CD8-positive, alpha-beta memory T cell (primary cell): ENCODE measurements around the gene SMC6. TPM values are rescaled to one million over a fixed set of nuclear protein-coding genes. Genes with fewer than 3 reads are reported as not detected.
A peak's percentile ranks its signal among the peaks of the same experiment; 100 is the strongest.

Experiments used
- CTCF ChIA-PET: fragments of 350-600 bp; sonication (Branson Sonifier 250); formaldehyde crosslinking; loops from one replicate; lab custom pipeline; 2021; ENCODE audit warnings: antibody characterized with exemption; lab: Charles Lee
- POLR2A ChIA-PET: fragments of 350-600 bp; sonication (Branson Sonifier 250); formaldehyde crosslinking; loops from one replicate; lab custom pipeline; 2021; ENCODE audit warnings: antibody characterized with exemption; lab: Charles Lee
- DNase-seq, 5 donors: peaks; one replicate each; pipeline versions ENCODE4 v3.0.0 to v3.0.0-alpha.2; 2020 to 2022; ENCODE audit warnings: mixed read lengths in 1 of 5
- H3K27ac ChIP-seq: one replicate; pipeline ENCODE4 v1.7.0; 2013; ENCODE audit warnings: low read depth, mild to moderate bottlenecking, low read length, moderate library complexity
- H3K27me3 ChIP-seq: 2 replicates; pipeline ENCODE4 v1.7.0; 2013; ENCODE audit warnings: low read length, mild to moderate bottlenecking; ENCODE audit not compliant: insufficient read depth, poor library complexity, severe bottlenecking
- H3K36me3 ChIP-seq: 2 replicates; pipeline ENCODE4 v1.7.0; 2013; ENCODE audit warnings: mild to moderate bottlenecking, low read length, moderate library complexity; ENCODE audit not compliant: insufficient read depth
- H3K4me1 ChIP-seq: 2 replicates; pipeline ENCODE4 v1.7.0; 2013; ENCODE audit warnings: mild to moderate bottlenecking, low read length, moderate library complexity; ENCODE audit not compliant: insufficient read depth
- H3K4me3 ChIP-seq: 2 replicates; pipeline ENCODE4 v1.7.0; 2013; ENCODE audit warnings: mild to moderate bottlenecking, low read length
- H3K9me3 ChIP-seq: 2 replicates; pipeline ENCODE4 v1.7.0; 2013; ENCODE audit warnings: mild to moderate bottlenecking, low read length
- H3K27ac Mint-ChIP-seq, 8 donors: one replicate each; pipeline ENCODE4 v1.8.0; 2020 to 2021; ENCODE audit warnings: mixed read lengths in 8 of 8, mild to moderate bottlenecking in 6 of 8, inconsistent platforms in 3 of 8, moderate library complexity in 3 of 8
- H3K27me3 Mint-ChIP-seq, 2 donors: one replicate each; pipeline ENCODE4 v1.8.0; 2020 to 2021; ENCODE audit warnings: mixed read lengths in 2 of 2, mild to moderate bottlenecking in 1 of 2, moderate library complexity in 1 of 2
- H3K36me3 Mint-ChIP-seq, 3 donors: one replicate each; pipeline ENCODE4 v1.8.0; 2020 to 2021; ENCODE audit warnings: mixed read lengths in 3 of 3, inconsistent platforms in 1 of 3, mild to moderate bottlenecking in 1 of 3
- H3K4me1 Mint-ChIP-seq, 3 donors: one replicate each; pipeline ENCODE4 v1.8.0; 2020 to 2021; ENCODE audit warnings: mixed read lengths in 3 of 3, inconsistent platforms in 1 of 3, mild to moderate bottlenecking in 1 of 3
- H3K4me3 Mint-ChIP-seq, 7 donors: one replicate each; pipeline ENCODE4 v1.8.0; 2020 to 2021; ENCODE audit warnings: mixed read lengths in 7 of 7, mild to moderate bottlenecking in 6 of 7, moderate library complexity in 4 of 7, inconsistent platforms in 2 of 7
- H3K9me3 Mint-ChIP-seq, 5 donors: one replicate each; pipeline ENCODE4 v1.8.0; 2020 to 2022; ENCODE audit warnings: mixed read lengths in 5 of 5, mild to moderate bottlenecking in 3 of 5, moderate library complexity in 2 of 5, inconsistent platforms in 1 of 5
- polyA plus RNA-seq: library from polyadenylated mRNA; unstranded; fragments of 300-500 nt; fragmentation: Illumina TruSeq; gene quantifications from one replicate; pipeline ENCODE4 v1.2.3, GENCODE V29; 2021
- total RNA-seq, 2 experiments: library from RNA; stranded (reverse); gene quantifications; one replicate each; pipeline ENCODE4 v1.2.3, GENCODE V29; 2021

The SMC6 gene
- total and polyA plus RNA-seq, 3 experiments from 2014 or later = 15.8 to 25.7 (median 23.7) TPM

DNA sequence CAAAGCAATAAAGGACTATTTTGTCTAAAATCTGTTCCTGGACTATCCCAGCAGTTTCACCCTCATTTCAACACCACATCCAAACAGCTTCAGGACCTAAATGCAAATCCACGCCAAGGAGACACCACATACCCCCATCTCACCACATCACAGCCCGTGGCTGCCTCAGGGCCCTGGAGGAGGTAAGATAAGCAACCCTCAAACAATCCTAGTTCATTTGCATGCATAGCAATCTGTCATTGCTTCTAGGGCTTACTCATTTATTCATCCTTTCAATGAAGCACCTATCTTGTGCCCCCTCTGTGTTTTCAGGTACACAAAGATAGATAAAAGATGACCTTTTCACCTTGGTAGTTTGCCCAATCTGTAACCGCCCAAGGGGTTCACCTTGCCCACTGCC, 126.6 kb downstream of the SMC6 start:
- no peaks in the 10 kb centered on the region for H3K9me3 ChIP-seq
- ChIA-PET POLR2A (no interaction called here), CTCF (no interaction called here)
- Mint-ChIP-seq H3K4me3 (no peak overlapping the region), H3K4me1 (no peaks in the 10 kb centered on the region), H3K9me3 (no peaks in the 10 kb centered on the region), H3K36me3 (no peaks in the 10 kb centered on the region), H3K27me3 (peaks cover 10 to 20% of the 10 kb centered on the region in 2 donors), H3K27ac (no peak overlapping the region)
- H3K4me1 ChIP-seq = no peaks in the 10 kb centered on the region
- H3K27me3 ChIP-seq = no peaks in the 10 kb centered on the region
- H3K27ac ChIP-seq = no peak overlapping the region
- no peaks in the 10 kb centered on the region for H3K36me3 ChIP-seq
- no peak overlapping the region for H3K4me3 ChIP-seq
- DNase-seq = no peak

DNA sequence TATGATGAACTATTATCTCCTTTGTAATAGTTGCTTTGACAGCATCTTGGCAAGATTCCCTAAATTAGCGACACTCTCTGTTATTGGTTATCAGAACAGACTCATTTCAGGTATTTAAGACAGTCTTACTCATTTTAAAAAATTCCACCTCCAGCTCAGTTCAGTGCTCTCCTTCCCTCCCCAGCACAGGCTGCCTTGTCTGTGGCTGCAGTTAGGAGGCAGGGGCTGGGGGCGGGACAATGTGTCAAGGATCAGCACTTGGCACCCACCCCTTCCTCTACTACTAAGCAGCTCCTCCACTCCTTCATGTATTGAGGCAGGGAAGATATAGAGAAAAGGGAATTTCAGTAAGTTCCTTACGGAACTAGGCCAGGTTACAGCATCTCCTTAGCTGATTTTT, 128.2 kb downstream of the SMC6 start:
- H3K36me3 Mint-ChIP-seq = no peaks in the 10 kb centered on the region
- no peaks in the 10 kb centered on the region for H3K4me1 Mint-ChIP-seq
- Histone ChIP-seq H3K9me3 (no peaks in the 10 kb centered on the region), H3K36me3 (no peaks in the 10 kb centered on the region), H3K4me3 (no peak overlapping the region), H3K4me1 (no peaks in the 10 kb centered on the region), H3K27me3 (no peaks in the 10 kb centered on the region), H3K27ac (no peak overlapping the region)
- ChIA-PET POLR2A (no interaction called here), CTCF (no interaction called here)
- no peak for DNase-seq
- H3K27ac Mint-ChIP-seq = no peak overlapping the region
- no peaks in the 10 kb centered on the region for H3K9me3 Mint-ChIP-seq
- peaks cover 18 to 31% of the 10 kb centered on the region in 2 donors for H3K27me3 Mint-ChIP-seq
- H3K4me3 Mint-ChIP-seq = no peak overlapping the region

DNA sequence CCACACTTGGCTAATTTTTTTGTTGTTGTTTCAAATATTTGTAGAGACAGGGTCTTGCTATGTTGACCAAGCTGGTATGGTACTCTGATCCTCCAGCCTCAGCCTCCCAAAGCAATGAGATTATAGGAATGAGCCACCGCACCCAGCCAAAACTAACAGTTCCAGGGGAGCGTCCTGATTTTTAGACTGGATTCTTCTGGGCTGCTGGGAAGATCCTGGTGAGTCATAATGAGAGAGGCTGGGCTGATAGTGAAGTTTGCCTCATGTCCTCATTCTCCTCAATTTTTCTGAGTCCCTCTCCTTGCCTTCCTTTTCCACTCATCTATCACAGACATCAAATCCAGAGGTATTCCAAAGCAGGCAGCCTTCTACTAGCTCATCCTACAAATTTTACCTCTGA, 131.8 kb downstream of the SMC6 start:
- Mint-ChIP-seq H3K27me3 (peaks cover 19 to 38% of the 10 kb centered on the region in 2 donors), H3K4me1 (no peaks in the 10 kb centered on the region), H3K27ac (no peak overlapping the region), H3K9me3 (no peaks in the 10 kb centered on the region), H3K36me3 (no peaks in the 10 kb centered on the region), H3K4me3 (no peak overlapping the region)
- Histone ChIP-seq H3K27me3 (no peaks in the 10 kb centered on the region), H3K4me3 (no peak overlapping the region), H3K36me3 (no peaks in the 10 kb centered on the region), H3K9me3 (no peaks in the 10 kb centered on the region), H3K4me1 (no peaks in the 10 kb centered on the region), H3K27ac (no peak overlapping the region)
- no peak for DNase-seq
- CTCF ChIA-PET = no interaction called here
- POLR2A ChIA-PET = no interaction called here

DNA sequence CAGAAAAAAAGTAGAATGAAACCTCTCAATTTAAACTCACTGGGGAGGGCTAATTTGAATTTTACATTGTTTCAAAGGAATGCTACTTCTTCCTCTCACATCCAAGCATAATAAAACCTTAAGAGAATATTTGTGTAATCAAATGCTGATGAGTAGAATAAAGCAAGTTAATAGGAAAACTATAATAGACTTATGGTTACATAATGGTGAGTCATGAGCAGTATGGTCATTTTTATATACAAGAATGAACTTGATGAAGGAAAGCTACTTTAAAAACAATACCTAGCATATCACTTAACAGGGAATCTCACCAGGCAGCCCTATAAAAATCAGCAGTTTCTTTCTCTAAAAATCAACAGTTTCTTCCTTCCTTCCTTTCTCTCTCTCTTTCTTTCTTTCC, 132.8 kb downstream of the SMC6 start:
- Histone ChIP-seq H3K27ac (no peak overlapping the region), H3K4me1 (no peaks in the 10 kb centered on the region), H3K36me3 (no peaks in the 10 kb centered on the region), H3K9me3 (no peaks in the 10 kb centered on the region), H3K27me3 (no peaks in the 10 kb centered on the region), H3K4me3 (no peak overlapping the region)
- Mint-ChIP-seq H3K9me3 (no peaks in the 10 kb centered on the region), H3K4me1 (no peaks in the 10 kb centered on the region), H3K4me3 (no peak overlapping the region), H3K27ac (no peak overlapping the region), H3K27me3 (peaks cover 16 to 38% of the 10 kb centered on the region in 2 donors), H3K36me3 (no peaks in the 10 kb centered on the region)
- CTCF ChIA-PET = no interaction called here
- DNase-seq = no peak
- POLR2A ChIA-PET = no interaction called here

DNA sequence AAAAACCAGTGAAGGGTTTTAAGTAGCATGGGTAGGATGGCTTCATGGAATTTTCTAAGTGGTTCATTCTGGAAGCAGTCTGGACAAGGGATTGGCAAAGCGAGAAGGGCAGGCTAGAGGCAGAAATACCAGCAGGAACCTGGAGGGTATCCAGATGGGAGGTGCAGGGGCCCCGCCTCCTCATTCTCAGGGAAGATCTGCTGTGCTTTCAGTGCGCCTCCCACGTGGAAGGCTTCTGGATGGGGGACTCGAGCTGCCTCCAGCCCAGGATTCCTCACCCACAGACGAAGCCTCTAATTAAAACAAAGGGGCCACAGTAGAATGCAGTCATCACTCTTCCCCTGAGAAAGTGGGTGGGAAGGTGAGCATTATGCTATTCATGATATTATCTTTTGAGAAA, 133.3 kb downstream of the SMC6 start:
- H3K27ac ChIP-seq = no peak overlapping the region
- no peak overlapping the region for H3K4me3 ChIP-seq
- POLR2A ChIA-PET = no interaction called here
- no peaks in the 10 kb centered on the region for H3K9me3 ChIP-seq
- no peaks in the 10 kb centered on the region for H3K27me3 ChIP-seq
- no peak for DNase-seq
- CTCF ChIA-PET = no interaction called here
- no peaks in the 10 kb centered on the region for H3K4me1 ChIP-seq
- Mint-ChIP-seq H3K4me3 (no peak overlapping the region), H3K36me3 (no peaks in the 10 kb centered on the region), H3K27me3 (peaks cover 14 to 36% of the 10 kb centered on the region in 2 donors), H3K9me3 (no peaks in the 10 kb centered on the region), H3K27ac (no peak overlapping the region), H3K4me1 (no peaks in the 10 kb centered on the region)
- H3K36me3 ChIP-seq = no peaks in the 10 kb centered on the region

DNA sequence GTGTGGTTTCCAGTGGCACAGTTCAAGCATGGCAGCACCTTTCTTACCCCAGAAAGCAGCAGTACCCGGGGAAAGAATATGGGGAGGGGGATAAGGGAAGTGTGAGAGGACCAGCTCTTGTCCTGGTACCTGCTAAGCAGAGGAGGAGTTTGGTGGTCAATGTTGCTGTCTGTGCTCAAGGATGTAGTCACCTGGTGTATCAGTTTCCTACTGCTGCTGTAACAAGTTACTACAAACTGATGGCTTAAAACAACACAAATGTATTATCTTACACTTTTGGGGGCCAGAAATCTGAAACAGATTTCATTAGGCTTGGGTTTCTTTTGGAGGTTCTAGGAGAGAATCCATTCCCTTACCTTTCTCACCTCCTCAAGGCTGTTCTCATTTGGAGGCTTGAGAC, 135.7 kb downstream of the SMC6 start:
- no peak overlapping the region for H3K4me3 Mint-ChIP-seq
- Histone ChIP-seq H3K9me3 (no peaks in the 10 kb centered on the region), H3K36me3 (no peaks in the 10 kb centered on the region), H3K4me1 (no peaks in the 10 kb centered on the region), H3K27ac (no peak overlapping the region), H3K27me3 (no peaks in the 10 kb centered on the region), H3K4me3 (no peak overlapping the region)
- ChIA-PET POLR2A (no interaction called here), CTCF (no interaction called here)
- no peaks in the 10 kb centered on the region for H3K4me1 Mint-ChIP-seq
- H3K9me3 Mint-ChIP-seq = no peaks in the 10 kb centered on the region
- no peak for DNase-seq
- H3K27me3 Mint-ChIP-seq = peaks cover 12 to 32% of the 10 kb centered on the region in 2 donors
- no peak overlapping the region for H3K27ac Mint-ChIP-seq
- no peaks in the 10 kb centered on the region for H3K36me3 Mint-ChIP-seq

DNA sequence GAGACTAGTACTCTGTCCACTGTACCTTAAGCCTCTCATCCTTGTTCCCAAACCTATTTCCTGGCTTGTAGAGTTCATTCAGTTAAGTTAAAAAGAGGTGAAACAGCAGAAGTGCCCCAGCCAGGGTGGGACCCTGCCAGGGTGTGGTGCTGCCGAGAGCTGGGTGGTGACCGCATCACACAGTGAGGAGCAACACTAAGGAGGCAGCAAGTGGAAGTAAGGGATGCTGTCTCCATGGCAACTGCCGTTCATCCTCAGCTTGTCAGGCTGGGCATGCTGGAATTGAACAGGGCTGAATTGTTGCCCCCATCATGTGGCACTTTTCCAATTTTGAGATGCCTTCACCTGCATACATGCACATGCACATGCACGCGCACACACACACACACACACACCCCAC, 136.1 kb downstream of the SMC6 start:
- no peaks in the 10 kb centered on the region for H3K9me3 Mint-ChIP-seq
- Histone ChIP-seq H3K36me3 (no peaks in the 10 kb centered on the region), H3K4me3 (no peak overlapping the region), H3K27ac (no peak overlapping the region), H3K4me1 (no peaks in the 10 kb centered on the region), H3K9me3 (no peaks in the 10 kb centered on the region), H3K27me3 (no peaks in the 10 kb centered on the region)
- ChIA-PET CTCF (interaction anchor here (0.8 kb wide), 1 partner anchor 28 kb away, joined by 4 read pairs; no protein-coding TSS in a partner anchor), POLR2A (no interaction called here)
- no peaks in the 10 kb centered on the region for H3K36me3 Mint-ChIP-seq
- H3K27ac Mint-ChIP-seq = no peak overlapping the region
- DNase-seq = no peak
- H3K27me3 Mint-ChIP-seq = peaks cover 12 to 31% of the 10 kb centered on the region in 2 donors
- peak overlapping the region in 1 of 7 donors; percentile 62 for H3K4me3 Mint-ChIP-seq
- H3K4me1 Mint-ChIP-seq = no peaks in the 10 kb centered on the region

DNA sequence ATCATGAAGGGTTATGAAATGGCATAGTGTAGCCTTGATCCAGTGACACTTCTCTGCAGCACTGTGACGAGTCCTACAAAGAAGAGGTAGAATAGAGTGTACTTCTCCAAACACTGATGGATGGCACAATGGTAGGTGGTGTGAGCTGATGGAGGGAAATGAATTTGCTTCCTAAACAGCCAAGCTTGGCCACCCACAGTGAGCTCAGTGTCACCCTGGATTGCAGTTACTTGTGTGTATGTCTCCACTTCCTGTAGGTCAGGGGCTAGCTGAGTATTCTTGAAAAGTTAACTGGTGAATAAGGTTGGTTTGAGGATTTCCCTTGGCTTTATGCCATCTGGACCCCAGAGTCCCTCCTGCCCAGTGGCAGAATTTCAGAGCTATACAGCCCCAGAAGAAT, 137.2 kb downstream of the SMC6 start:
- H3K4me3 Mint-ChIP-seq = no peak overlapping the region

More for the DNA sequence above, 137.2 kb downstream of the SMC6 start:
- Histone ChIP-seq H3K4me3 (no peak overlapping the region), H3K27me3 (no peaks in the 10 kb centered on the region), H3K27ac (no peak overlapping the region), H3K4me1 (no peaks in the 10 kb centered on the region), H3K36me3 (no peaks in the 10 kb centered on the region), H3K9me3 (no peaks in the 10 kb centered on the region)
- H3K27me3 Mint-ChIP-seq = peaks cover 7 to 29% of the 10 kb centered on the region in 2 donors
- DNase-seq = no peak
- CTCF ChIA-PET = no interaction called here
- POLR2A ChIA-PET = no interaction called here
- H3K4me1 Mint-ChIP-seq = no peaks in the 10 kb centered on the region
- no peaks in the 10 kb centered on the region for H3K36me3 Mint-ChIP-seq
- H3K9me3 Mint-ChIP-seq = no peaks in the 10 kb centered on the region
- no peak overlapping the region for H3K27ac Mint-ChIP-seq
